ENCODE results near the gene ZNF430. TPM values are rescaled to one million over a fixed set of nuclear protein-coding genes. Genes with fewer than 3 reads are reported as not detected.
"Not testable (repeated sequence)": the region's sequence is repeated elsewhere in the genome, so short reads cannot be mapped to it uniquely, and the experiment has no call there.

Gene ZNF430
- 1 to 10 TPM; 1.7 to 2.6 TPM for total RNA-seq

- H3K4me3 ChIP-seq, result peak within 1 kb of the TSS; percentile 69 to 76
- peaks cover 4% of the 10 kb centered on the region for H3K36me3 ChIP-seq
- H3K9me3 ChIP-seq, result no peaks in the 10 kb centered on the region
- H3K4me1 ChIP-seq, result no peaks in the 10 kb centered on the region
- no peak for TF ChIP-seq CTCF (IDR thresholded peaks at IDR 0.05)
- peak within 1 kb of the TSS; percentile 84 to 87 for H3K27ac ChIP-seq
- DNase-seq (ENCODE audit: low spot score), result peak; percentile 98
- no peaks in the 10 kb centered on the region for H3K27me3 ChIP-seq
These were observed at the start of gene ZNF430 for GRCh38 chr19:21020298-21021227. Gene ZNF430, plus strand, starts transcription at chr19:21020657. Its CDS starts 144 bp downstream, at chr19:21020801.

- not testable (repeated sequence) for DNase-seq (ENCODE audit: low spot score); H3K9me3 ChIP-seq; H3K36me3 ChIP-seq; H3K27me3 ChIP-seq; H3K4me1 ChIP-seq; H3K27ac ChIP-seq; H3K4me3 ChIP-seq
These were observed 27.7 kb upstream of the ZNF430 start for GRCh38 chr19:20992788-20993187.

- no peaks in the 10 kb centered on the region for H3K27me3 ChIP-seq
- no peak for TF ChIP-seq CTCF (IDR thresholded peaks at IDR 0.05)
- H3K4me3 ChIP-seq, result peak overlapping the region; percentile 29 to 48
- no peak overlapping the region for H3K27ac ChIP-seq
- peaks cover 0 to 5% of the 10 kb centered on the region in 2 donors for H3K4me1 ChIP-seq
- no peaks in the 10 kb centered on the region for H3K36me3 ChIP-seq
- H3K9me3 ChIP-seq, result no peaks in the 10 kb centered on the region
- DNase-seq (ENCODE audit: low spot score), result peak; percentile 89
These were observed 20.6 kb upstream of the ZNF430 start for GRCh38 chr19:20999731-21000352.

GRCh38 chr19:21021238-21021637 lies 781 bp downstream of the ZNF430 start:
- H3K9me3 ChIP-seq; H3K36me3 ChIP-seq; H3K27me3 ChIP-seq; H3K4me1 ChIP-seq; DNase-seq (ENCODE audit: low spot score): not testable (repeated sequence)
- Histone ChIP-seq H3K4me3 (peak overlapping the region; percentile 69 to 76), H3K27ac (peak overlapping the region; percentile 84 to 87)

GRCh38 chr19:21022996-21023395 lies 2.5 kb downstream of the ZNF430 start:
- Histone ChIP-seq H3K27ac (no peak overlapping the region), H3K27me3 (no peaks in the 10 kb centered on the region), H3K9me3 (no peaks in the 10 kb centered on the region), H3K4me1 (peaks cover 0 to 2% of the 10 kb centered on the region in 2 donors), H3K4me3 (no peak overlapping the region), H3K36me3 (peaks cover 4% of the 10 kb centered on the region)
- DNase-seq (ENCODE audit: low spot score), result no peak
- no peak for TF ChIP-seq CTCF (IDR thresholded peaks at IDR 0.05)

DNA sequence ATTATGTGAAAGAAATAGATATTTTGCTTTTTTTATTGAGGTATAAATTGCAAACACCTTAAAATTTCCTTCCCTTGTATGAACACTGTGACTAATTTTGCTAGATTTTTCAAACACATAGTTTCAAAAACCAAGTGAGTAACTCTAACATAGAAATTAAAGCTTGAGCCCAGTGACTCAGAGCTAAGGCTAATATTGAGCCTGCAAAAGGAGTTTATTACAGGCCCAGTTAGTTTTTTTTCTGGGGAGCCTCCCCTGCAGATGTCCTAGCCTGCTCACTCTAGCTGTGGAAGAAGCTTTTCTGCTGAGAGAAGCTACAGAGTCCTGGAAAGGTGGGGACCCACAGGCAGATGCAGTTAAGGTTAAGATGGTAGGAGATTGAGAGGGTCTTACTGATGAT lies 3.4 kb downstream of the ZNF430 start:
- Histone ChIP-seq H3K27me3 (no peaks in the 10 kb centered on the region), H3K27ac (no peak overlapping the region), H3K9me3 (no peaks in the 10 kb centered on the region), H3K36me3 (peaks cover 4% of the 10 kb centered on the region), H3K4me1 (peaks cover 0 to 7% of the 10 kb centered on the region in 2 donors), H3K4me3 (no peak overlapping the region)
- DNase-seq (ENCODE audit: low spot score), result no peak
- no peak for TF ChIP-seq CTCF (IDR thresholded peaks at IDR 0.05)
